Transverse colon (tissue), 3 donors: ENCODE results near the gene GRIN2C.

ENCODE experiments used
- CTCF ChIP-seq, 5 experiments: fragments of 200-600 bp in 3 of 5; fragments of 450-650 bp in 2 of 5; sonication (generic) in 3 of 5; IDR thresholded peaks; 1 replicate in 2 of 5; 2 replicates in 3 of 5; pipeline ENCODE4 v1.5.1; 2016 to 2017; ENCODE audit warnings: antibody characterized with exemption in 5 of 5, inconsistent platforms in 3 of 5, mild to moderate bottlenecking in 2 of 5, moderate library complexity in 1 of 5
- EP300 ChIP-seq: sonication (generic); formaldehyde crosslinking; IDR thresholded peaks from one replicate; pipeline ENCODE4 v1.6.1; 2017; ENCODE audit warnings: antibody characterized with exemption, low read depth
- POLR2A ChIP-seq: fragments of 450-650 bp; IDR thresholded peaks from one replicate; pipeline ENCODE4 v1.6.1; 2016; ENCODE audit warnings: antibody characterized with exemption, mild to moderate bottlenecking, moderate library complexity

- TF ChIP-seq POLR2A (no peak), CTCF (IDR thresholded peaks at IDR 0.05) (no peak), EP300 (no peak)
Observed at GRCh38 chr17:74803971-74804370, 55.7 kb downstream of the GRIN2C start.
